Pancreas (tissue), 10 donors: ENCODE data around the gene TYW1B. TPM values are rescaled to one million over a fixed set of nuclear protein-coding genes. Genes with fewer than 3 reads are reported as not detected.
A peak's percentile ranks its signal among the peaks of the same experiment; 100 is the strongest.
"Not testable (repeated sequence)": the region's sequence is repeated elsewhere in the genome, so short reads cannot be mapped to it uniquely, and the experiment has no call there.

ENCODE experiments used
- ATAC-seq, 4 donors: fragments of 200-7000 bp; cut with Tn5 transposase; one replicate each; pipeline versions ENCODE4 v1.8.0 to v1.9.1; 2020; ENCODE audit warnings: mild to moderate bottlenecking in 4 of 4, moderate library complexity in 4 of 4
- DNase-seq, 6 donors: peaks; one replicate each; pipeline ENCODE4 v3.0.0-alpha.2; 2020
- FAIRE-seq: peaks from 2 replicates; lab custom pipeline; 2012; peaks lifted over from hg19 to GRCh38; lab: Jason Lieb, UNC
- H3K27ac ChIP-seq, 4 donors: fragments of 200-600 bp; sonication (generic); 1 replicate in 3 of 4; 2 replicates in 1 of 4; pipeline versions ENCODE4 v1.5.0 to v1.8.0; 2020
- H3K27me3 ChIP-seq, 4 donors: fragments of 200-600 bp; one replicate each; pipeline ENCODE4 v1.8.0; 2021
- H3K36me3 ChIP-seq, 3 donors: fragments of 200-600 bp; sonication (generic) in 1 of 3; one replicate each; pipeline versions ENCODE4 v1.5.0 to v1.8.0; 2020 to 2021
- H3K4me1 ChIP-seq, 3 donors: fragments of 200-600 bp; one replicate each; pipeline ENCODE4 v1.8.0; 2021
- H3K4me3 ChIP-seq, 4 donors: fragments of 200-600 bp; sonication (generic) in 2 of 4; one replicate each; pipeline versions ENCODE4 v1.5.0 to v1.8.0; 2020 to 2021
- H3K9me3 ChIP-seq, 4 donors: fragments of 200-600 bp; one replicate each; pipeline ENCODE4 v1.8.0; 2021
- WGBS, 2 donors: extraction: QIAGEN DNeasy Blood & Tissue Kit; methylation state at CpG; one replicate each; pipeline ENCODE4 v1.1.7; 2013; 5-methylcytosine and 5-hydroxymethylcytosine counted together
- intact Hi-C, 3 donors: fragments of 100-400 bp; cut with DNase I; formaldehyde crosslinking; loops; one replicate each; pipeline versions ENCODE4 v1.11.1 to v1.14.2; 2022
- polyA plus RNA-seq, 2 donors: library from polyadenylated mRNA; stranded (reverse); fragments of 200-250 nt; gene quantifications; one replicate each; pipeline ENCODE4 v1.2.3, GENCODE V29; 2013
- total RNA-seq, 6 donors: library from RNA; stranded (reverse); fragmentation: NEBNext Ultra II Directional in 4 of 6; extraction: Animal tissue kit (Norgen Biotek cat#: 25700) in 4 of 6; gene quantifications; one replicate each; pipeline versions ENCODE4 v1.2.1 to v1.2.4, GENCODE V29; 2021 to 2023
- TF ChIP-seq, protein P1 (sequence below), 4 donors: fragments of 200-600 bp; sonication (generic) in 3 of 4; IDR thresholded peaks; one replicate each; pipeline versions ENCODE4 v1.5.0 to v1.8.0; 2021; ENCODE audit warnings: antibody characterized with exemption in 4 of 4
- donor health status: healthy with polysubstance abuse.
- donor health status: DM: no; HTN: no; CAD: no; lungs with moderate emphysema.
- donor health status: DM: no; HTN: no; CAD: no.
- donor health status: control.
- donor health status: control.
- donor health status: Bipolar disorder and iron deficiency.
- donor health status: DM: yes; HTN: yes; CAD: no.
- donor health status: DM: no; HTN: no; CAD: no.
- donor health status: DM: no; HTN: no; CAD: no.
- donor health status: DM: yes; HTN: yes; CAD: no.

Gene TYW1B
- total and polyA plus RNA-seq, 8 donors, result 0.92 to 5.7 (median 1.8) TPM

GRCh38 chr7:72635273-72635908, 192.6 kb downstream of the TYW1B start:
- DNase-seq, intact Hi-C loops, FAIRE-seq, H3K4me3 ChIP-seq, H3K36me3 ChIP-seq, H3K27ac ChIP-seq, H3K4me1 ChIP-seq, H3K9me3 ChIP-seq, H3K27me3 ChIP-seq: not testable (repeated sequence)
- 63 to 65% methylated on average over 8 of the region's 8 CpGs for WGBS, 2 donors
- peak in 2 of 4 donors; percentile 35 to 39 for ATAC-seq

- intact Hi-C loops, DNase-seq, FAIRE-seq, H3K27me3 ChIP-seq, H3K36me3 ChIP-seq, H3K9me3 ChIP-seq, H3K4me1 ChIP-seq, H3K27ac ChIP-seq, H3K4me3 ChIP-seq: not testable (repeated sequence)
- peak in 2 of 4 donors; percentile 23 to 67 for ATAC-seq
- WGBS, 2 donors, result 83 to 100% methylated on average over 1 of the region's 1 CpG
Observed at GRCh38 chr7:72632765-72633292, 195.2 kb downstream of the TYW1B start.

DNA sequence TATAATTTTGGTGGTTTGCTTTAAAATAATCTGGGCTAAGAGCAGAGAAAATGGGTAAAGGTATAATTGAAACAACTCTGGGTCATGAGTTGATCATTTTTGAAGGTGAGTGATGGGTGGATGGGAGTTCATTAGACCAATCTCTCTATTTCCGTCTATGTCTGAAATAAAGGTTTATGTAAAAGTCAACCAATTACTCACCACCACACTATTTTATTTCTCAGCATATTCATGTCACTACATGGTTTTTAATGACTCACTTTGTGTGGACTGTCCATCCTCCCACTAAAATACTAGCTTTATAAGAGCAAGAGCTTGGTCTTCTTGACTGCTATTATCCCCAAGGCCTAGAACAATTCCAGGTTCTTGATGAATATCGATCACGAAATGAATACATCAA, 199.6 kb downstream of the TYW1B start:
- intact Hi-C loops, H3K4me3 ChIP-seq, H3K9me3 ChIP-seq, H3K27me3 ChIP-seq, H3K36me3 ChIP-seq, H3K4me1 ChIP-seq, H3K27ac ChIP-seq, DNase-seq, ATAC-seq, FAIRE-seq: not testable (repeated sequence)
- WGBS, 2 donors, result 92 to 100% methylated on average over 1 of the region's 3 CpGs

DNA sequence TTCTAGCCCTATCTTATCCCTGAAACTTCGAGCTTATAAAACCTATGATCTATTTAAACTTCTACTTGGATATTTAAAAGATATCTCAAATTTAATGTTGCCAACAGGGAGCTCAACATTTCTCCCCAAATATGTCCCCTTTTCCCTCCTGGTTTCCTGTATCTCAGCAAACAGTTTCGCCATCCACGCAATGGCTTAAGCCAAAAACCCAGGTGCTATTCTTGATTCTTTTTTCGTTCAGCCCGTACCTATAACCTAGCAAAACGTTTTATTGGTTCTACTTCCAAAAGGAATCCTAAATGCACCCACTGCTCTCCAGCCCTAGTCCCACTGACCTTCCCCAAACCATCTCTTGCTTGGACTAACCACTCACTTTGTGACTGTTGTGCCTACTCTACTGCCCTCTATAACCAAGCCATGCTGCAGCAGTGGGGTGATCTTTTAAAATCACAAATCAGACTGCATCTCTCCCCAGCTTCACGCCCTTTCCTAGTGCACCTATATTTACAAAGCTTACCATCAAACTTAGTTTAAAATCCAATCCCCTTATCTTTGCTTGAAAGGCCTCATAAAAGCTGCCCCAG, 201.5 kb downstream of the TYW1B start:
- intact Hi-C loops, H3K27me3 ChIP-seq, H3K4me1 ChIP-seq, FAIRE-seq, H3K27ac ChIP-seq, H3K36me3 ChIP-seq, H3K4me3 ChIP-seq, DNase-seq, ATAC-seq, H3K9me3 ChIP-seq: not testable (repeated sequence)
- 85 to 87% methylated on average over 6 of the region's 7 CpGs for WGBS, 2 donors

GRCh38 chr7:72625721-72626423, 202.1 kb downstream of the TYW1B start:
- H3K36me3 ChIP-seq, FAIRE-seq, H3K4me3 ChIP-seq, DNase-seq, ATAC-seq, H3K27me3 ChIP-seq, H3K4me1 ChIP-seq, intact Hi-C loops, H3K9me3 ChIP-seq, H3K27ac ChIP-seq: not testable (repeated sequence)
- WGBS, 2 donors, result 83 to 100% methylated on average over 2 to 3 of the region's 4 CpGs

GRCh38 chr7:72622532-72622931, 205.5 kb downstream of the TYW1B start:
- ATAC-seq (no peak), FAIRE-seq (no peak), DNase-seq (no peak)
- WGBS, 2 donors, result 95 to 96% methylated on average over 8 of the region's 8 CpGs
- H3K4me3 ChIP-seq, result no peak overlapping the region
- no peaks in the 10 kb centered on the region for H3K36me3 ChIP-seq
- TF ChIP-seq, protein P1, sequence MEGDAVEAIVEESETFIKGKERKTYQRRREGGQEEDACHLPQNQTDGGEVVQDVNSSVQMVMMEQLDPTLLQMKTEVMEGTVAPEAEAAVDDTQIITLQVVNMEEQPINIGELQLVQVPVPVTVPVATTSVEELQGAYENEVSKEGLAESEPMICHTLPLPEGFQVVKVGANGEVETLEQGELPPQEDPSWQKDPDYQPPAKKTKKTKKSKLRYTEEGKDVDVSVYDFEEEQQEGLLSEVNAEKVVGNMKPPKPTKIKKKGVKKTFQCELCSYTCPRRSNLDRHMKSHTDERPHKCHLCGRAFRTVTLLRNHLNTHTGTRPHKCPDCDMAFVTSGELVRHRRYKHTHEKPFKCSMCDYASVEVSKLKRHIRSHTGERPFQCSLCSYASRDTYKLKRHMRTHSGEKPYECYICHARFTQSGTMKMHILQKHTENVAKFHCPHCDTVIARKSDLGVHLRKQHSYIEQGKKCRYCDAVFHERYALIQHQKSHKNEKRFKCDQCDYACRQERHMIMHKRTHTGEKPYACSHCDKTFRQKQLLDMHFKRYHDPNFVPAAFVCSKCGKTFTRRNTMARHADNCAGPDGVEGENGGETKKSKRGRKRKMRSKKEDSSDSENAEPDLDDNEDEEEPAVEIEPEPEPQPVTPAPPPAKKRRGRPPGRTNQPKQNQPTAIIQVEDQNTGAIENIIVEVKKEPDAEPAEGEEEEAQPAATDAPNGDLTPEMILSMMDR (IDR thresholded peaks at IDR 0.05), result no peak
- no peaks in the 10 kb centered on the region for H3K27me3 ChIP-seq
- intact Hi-C loops, result no loop called here
- no peak overlapping the region for H3K27ac ChIP-seq
- H3K4me1 ChIP-seq, result no peaks in the 10 kb centered on the region
- no peaks in the 10 kb centered on the region for H3K9me3 ChIP-seq

GRCh38 chr7:72621761-72622187, 206.2 kb downstream of the TYW1B start:
- intact Hi-C loops, H3K36me3 ChIP-seq, H3K4me3 ChIP-seq, DNase-seq, H3K27me3 ChIP-seq, FAIRE-seq, H3K27ac ChIP-seq, H3K9me3 ChIP-seq, H3K4me1 ChIP-seq: not testable (repeated sequence)
- WGBS, 2 donors, result 57 to 58% methylated on average over 3 of the region's 3 CpGs
- peak in 1 of 4 donors; percentile 32 for ATAC-seq

DNA sequence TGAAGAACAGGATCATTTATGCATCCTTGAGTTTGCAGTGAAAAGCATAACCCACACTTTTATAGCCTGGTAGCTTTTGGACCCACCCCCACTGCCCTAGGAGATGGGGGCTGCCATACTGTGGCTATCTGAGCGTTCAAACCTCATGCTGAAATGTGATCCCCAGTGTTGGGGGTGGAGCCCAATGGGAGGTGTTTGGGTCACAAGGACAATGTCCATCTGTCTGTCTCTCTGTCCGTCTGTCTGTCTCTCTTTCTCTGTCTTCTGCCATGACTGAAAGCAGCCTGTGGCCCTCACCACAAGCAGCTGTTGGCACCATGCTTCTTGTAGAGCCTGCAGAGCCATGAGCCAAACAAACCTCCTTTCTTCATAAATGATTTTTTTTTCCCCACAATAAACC, 207.1 kb downstream of the TYW1B start:
- H3K27me3 ChIP-seq, H3K4me3 ChIP-seq, DNase-seq, FAIRE-seq, ATAC-seq, H3K9me3 ChIP-seq, H3K27ac ChIP-seq, H3K36me3 ChIP-seq, H3K4me1 ChIP-seq, intact Hi-C loops: not testable (repeated sequence)
- 88 to 91% methylated on average over 2 of the region's 2 CpGs for WGBS, 2 donors

DNA sequence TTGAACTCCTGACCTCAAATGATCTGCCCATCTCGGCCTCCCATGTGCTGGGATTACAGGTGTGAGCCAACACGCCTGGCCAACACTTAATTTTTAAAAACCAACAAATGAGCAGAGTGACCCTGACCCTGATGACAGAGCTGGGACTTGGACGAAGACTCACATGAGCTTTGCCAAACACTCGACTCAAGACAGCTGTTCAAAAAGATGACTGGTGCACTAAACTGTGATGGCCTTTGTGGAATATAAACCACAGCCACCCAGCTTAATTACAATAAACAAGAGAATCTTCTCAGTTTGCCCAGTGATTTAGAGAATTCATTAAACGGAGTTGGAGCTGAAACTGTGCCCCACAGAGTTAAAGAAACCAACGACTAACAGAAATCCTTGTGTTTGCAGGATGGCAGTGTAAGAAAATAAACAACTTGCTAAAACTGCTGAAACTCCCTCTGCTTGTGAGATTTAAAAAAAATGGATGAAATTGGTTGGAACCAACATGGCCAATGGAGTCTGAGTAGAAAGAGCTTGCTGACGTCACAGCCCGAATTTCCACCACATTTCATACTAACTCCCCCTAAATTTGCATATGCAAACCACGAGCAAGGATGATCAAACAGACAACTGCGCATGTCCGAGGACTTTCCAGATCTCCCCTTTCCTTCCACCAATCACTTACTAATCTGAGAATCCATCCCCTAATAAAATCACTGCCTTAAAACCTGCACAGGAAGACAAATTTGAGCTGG, 209.4 kb downstream of the TYW1B start:
- H3K27me3 ChIP-seq, H3K27ac ChIP-seq, FAIRE-seq, H3K4me3 ChIP-seq, H3K36me3 ChIP-seq, H3K4me1 ChIP-seq, DNase-seq, H3K9me3 ChIP-seq, intact Hi-C loops: not testable (repeated sequence)
- ATAC-seq, result peak in 1 of 4 donors; percentile 51
- 70 to 77% methylated on average over 11 of the region's 11 CpGs for WGBS, 2 donors

DNA sequence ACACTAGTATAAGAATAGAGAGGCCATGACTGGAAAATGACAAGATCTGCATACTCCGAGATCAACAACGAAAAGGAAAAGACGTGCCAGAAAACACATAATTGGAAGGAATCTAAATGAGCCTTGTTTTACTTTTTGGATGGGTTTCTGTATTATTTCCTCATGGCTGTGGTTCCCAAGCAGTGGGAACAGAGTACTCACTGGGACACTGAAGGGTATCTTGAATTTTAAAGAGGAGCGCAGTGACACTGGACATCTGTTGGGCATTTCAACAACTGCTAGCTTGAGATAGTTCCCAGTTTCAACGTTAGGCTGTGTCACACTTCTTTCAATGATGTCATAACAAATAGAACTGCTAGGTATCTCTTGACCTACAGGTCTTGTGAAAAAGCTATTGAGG, 218.2 kb downstream of the TYW1B start:
- H3K27ac ChIP-seq, intact Hi-C loops, H3K4me1 ChIP-seq, ATAC-seq, H3K4me3 ChIP-seq, DNase-seq, H3K9me3 ChIP-seq, H3K36me3 ChIP-seq, FAIRE-seq, H3K27me3 ChIP-seq: not testable (repeated sequence)
- WGBS, 2 donors, result 88 to 90% methylated on average over 5 of the region's 5 CpGs
